Measurements from ENCODE around the gene INO80E. TPM values are rescaled to one million over a fixed set of nuclear protein-coding genes. Genes with fewer than 3 reads are reported as not detected.

Gene INO80E
- total and polyA plus RNA-seq, 2 of the 8 experiments (the other 6 are each of a cell fraction or from before 2014, with no cell fraction given), result 43.0 to 91.2 TPM

GRCh38 chr16:29986931-29987330 is 9.1 kb upstream of the INO80E start:
- no peak for DNase-seq (ENCODE audit: low read depth in 1 of 2, low spot score in 2 of 2)
- WGBS, 2 experiments (ENCODE audit: extremely low coverage in 1 of 2, insufficient coverage in 1 of 2, insufficient read length in 1 of 2, insufficient replicate concordance in 2 of 2, low coverage in 1 of 2, low lambda C conversion rate in 2 of 2, missing lambda C conversion rate in 1 of 2), result 91% methylated on average over 4 of the region's 5 CpGs; no CpG with 5 or more reads in 1 of the 2 experiments
- Histone ChIP-seq H3K14ac (ENCODE audit: insufficient read length) (no peak overlapping the region), H3K79me1 (ENCODE audit: low read depth, low read length) (no peaks in the 10 kb centered on the region), H4K20me1 (replicated peaks in 1 of 2; ENCODE audit: control insufficient read depth in 1 of 2, insufficient read depth in 2 of 2, low read length in 2 of 2) (no peaks in the 10 kb centered on the region), H4K91ac (replicated peaks; ENCODE audit: insufficient read length, low read length) (no peak overlapping the region), H3K9me3 (ENCODE audit: insufficient read depth in 2 of 2, low read depth in 1 of 2, low read length in 1 of 2) (no peaks in the 10 kb centered on the region), H3K4me2 (ENCODE audit: insufficient read depth in 1 of 2, low read depth in 2 of 2, low read length in 2 of 2) (no peak overlapping the region), H2BK5ac (ENCODE audit: low read depth, low read length) (no peak overlapping the region), H3K27ac (ENCODE audit: low read depth, low read length) (no peak overlapping the region), H2AFZ (ENCODE audit: low read length) (no peak overlapping the region), H4K5ac (ENCODE audit: insufficient read length, low read depth, low read length) (no peak overlapping the region), H3K4ac (replicated peaks; ENCODE audit: insufficient read length, low read depth, low read length) (no peak overlapping the region), H2AK5ac (ENCODE audit: low read depth, low read length) (no peak overlapping the region), H2BK20ac (ENCODE audit: low read length) (no peak overlapping the region), H2BK15ac (ENCODE audit: low read length) (no peak overlapping the region), H3K36me3 (ENCODE audit: control insufficient read depth in 2 of 4, insufficient read depth in 4 of 4, low read length in 3 of 4) (peaks cover 12 to 63% (median 47%) of the 10 kb centered on the region in 4 experiments), H3K23me2 (ENCODE audit: low read depth, low read length) (no peaks in the 10 kb centered on the region), H3K4me3 (ENCODE audit: extremely low read depth in 1 of 4, insufficient read depth in 2 of 4, low read depth in 3 of 4, low read length in 4 of 4) (no peak overlapping the region), H2BK120ac (replicated peaks; ENCODE audit: low read depth, low read length) (no peak overlapping the region), H3K56ac (replicated peaks; ENCODE audit: insufficient read length, low read depth, low read length) (no peak overlapping the region), H3K9ac (replicated peaks in 1 of 4; ENCODE audit: extremely low read depth in 1 of 4, low read depth in 3 of 4, low read length in 3 of 4) (no peak overlapping the region), H3K27me3 (replicated peaks in 1 of 4; ENCODE audit: control insufficient read depth in 3 of 4, extremely low read depth in 1 of 4, insufficient read depth in 3 of 4, low read length in 3 of 4) (no peaks in the 10 kb centered on the region), H3K18ac (ENCODE audit: extremely low read depth, low read length) (no peak overlapping the region), H3K4me1 (replicated peaks in 1 of 4; ENCODE audit: control insufficient read depth in 3 of 4, insufficient read depth in 4 of 4, low read length in 3 of 4) (no peaks in the 10 kb centered on the region), H4K8ac (ENCODE audit: extremely low read depth, insufficient read depth, low read length) (no peak overlapping the region; the same call in 1 of the 2 replicates), H3K79me2 (ENCODE audit: control insufficient read depth in 1 of 2, insufficient read depth in 2 of 2, low read length in 2 of 2) (no peaks in the 10 kb centered on the region), H2BK12ac (ENCODE audit: low read depth, low read length) (no peak overlapping the region), H3K23ac (ENCODE audit: insufficient read length) (no peak overlapping the region)
- TF ChIP-seq SUZ12 (IDR thresholded peaks at IDR 0.05; ENCODE audit: low read length) (no peak), BRCA1 (IDR thresholded peaks at IDR 0.05; ENCODE audit: low read depth, low read length) (no peak), POLR2AphosphoS5 (IDR thresholded peaks at IDR 0.05; ENCODE audit: low read depth, low read length) (no peak), SIN3A (conservative IDR thresholded peaks at IDR 0.05 in 1 of 2, IDR thresholded peaks at IDR 0.05 in 1 of 2; ENCODE audit: low read depth in 1 of 2, low read length in 2 of 2) (no peak), EGR1 (IDR thresholded peaks at IDR 0.05; ENCODE audit: borderline replicate concordance, low read depth, low read length) (no peak), RNF2 (IDR thresholded peaks at IDR 0.05; ENCODE audit: borderline replicate concordance, low read depth, low read length, missing control alignments, poor library complexity, severe bottlenecking) (no peak), KDM4A (IDR thresholded peaks at IDR 0.05; ENCODE audit: low read depth, low read length, severe bottlenecking) (no peak), GTF2F1 (IDR thresholded peaks at IDR 0.05; ENCODE audit: borderline replicate concordance, low read depth, low read length) (no peak), TBP (IDR thresholded peaks at IDR 0.05; ENCODE audit: low read depth, low read length) (no peak), TAF1 (IDR thresholded peaks at IDR 0.05; ENCODE audit: low read depth, low read length) (no peak), FOSL1 (IDR thresholded peaks at IDR 0.05; ENCODE audit: insufficient read depth, low read depth, low read length) (no peak), HDAC6 (IDR thresholded peaks at IDR 0.05; ENCODE audit: low read depth, low read length) (no peak), CTBP2 (IDR thresholded peaks at IDR 0.05; ENCODE audit: borderline replicate concordance, insufficient read depth, insufficient read length, low read length) (no peak)
- POLR2A ChIA-PET (ENCODE audit: partially characterized antibody), result interaction anchor here (2.7 kb wide), 1 partner anchor 14 kb away, joined by 14 read pairs; the partner anchor contains the start of gene TAOK2
- CTCF ChIA-PET (ENCODE audit: partially characterized antibody), result interaction anchor here (0.9 to 2.0 kb wide), 6 partner anchors 12 to 69 kb away, joined by 3 to 7 read pairs (median 3); partner anchors contain the start of gene TLCD3B
- no peak for FAIRE-seq
